ENCODE data around the gene C1QTNF9B. TPM values are rescaled to one million over a fixed set of nuclear protein-coding genes. Genes with fewer than 3 reads are reported as not detected.
"Not testable (repeated sequence)": the region's sequence is repeated elsewhere in the genome, so short reads cannot be mapped to it uniquely, and the experiment has no call there.

The C1QTNF9B gene
- total and polyA plus RNA-seq, 2 of the 8 experiments (the other 6 are each of a cell fraction or from before 2014, with no cell fraction given): 0.11 TPM; not detected in 1

- TF ChIP-seq RFX5 (IDR thresholded peaks at IDR 0.05; ENCODE audit: borderline replicate concordance, low read depth, low read length) (no peak), SP4 (IDR thresholded peaks at IDR 0.05; ENCODE audit: low read length) (no peak), EGR1 (IDR thresholded peaks at IDR 0.05; ENCODE audit: borderline replicate concordance, low read depth, low read length) (no peak)
Measured at GRCh38 chr13:23941211-23941610, 43.9 kb upstream of the C1QTNF9B start (continued).

- H3K4me1 ChIP-seq (replicated peaks in 1 of 4; ENCODE audit: control insufficient read depth in 3 of 4, insufficient read depth in 4 of 4, low read length in 3 of 4); H3K14ac ChIP-seq (ENCODE audit: insufficient read length); H3K79me2 ChIP-seq (ENCODE audit: control insufficient read depth in 1 of 2, insufficient read depth in 2 of 2, low read length in 2 of 2); H2BK12ac ChIP-seq (ENCODE audit: low read depth, low read length); H3K23ac ChIP-seq (ENCODE audit: insufficient read length); POLR2A ChIA-PET (ENCODE audit: partially characterized antibody); H3K36me3 ChIP-seq (ENCODE audit: control insufficient read depth in 2 of 4, insufficient read depth in 4 of 4, low read length in 3 of 4); H4K5ac ChIP-seq (ENCODE audit: insufficient read length, low read depth, low read length); FAIRE-seq; H3K23me2 ChIP-seq (ENCODE audit: low read depth, low read length); H2BK5ac ChIP-seq (ENCODE audit: low read depth, low read length); H3K9ac ChIP-seq (replicated peaks in 1 of 4; ENCODE audit: extremely low read depth in 1 of 4, low read depth in 3 of 4, low read length in 3 of 4); H4K20me1 ChIP-seq (replicated peaks in 1 of 2; ENCODE audit: control insufficient read depth in 1 of 2, insufficient read depth in 2 of 2, low read length in 2 of 2); H3K27me3 ChIP-seq (replicated peaks in 1 of 4; ENCODE audit: control insufficient read depth in 3 of 4, extremely low read depth in 1 of 4, insufficient read depth in 3 of 4, low read length in 3 of 4); H3K79me1 ChIP-seq (ENCODE audit: low read depth, low read length); DNase-seq (ENCODE audit: low read depth in 1 of 2, low spot score in 2 of 2); H2AK5ac ChIP-seq (ENCODE audit: low read depth, low read length); H3K4me2 ChIP-seq (ENCODE audit: insufficient read depth in 1 of 2, low read depth in 2 of 2, low read length in 2 of 2); H2AFZ ChIP-seq (ENCODE audit: low read length); H2BK120ac ChIP-seq (replicated peaks; ENCODE audit: low read depth, low read length); H3K56ac ChIP-seq (replicated peaks; ENCODE audit: insufficient read length, low read depth, low read length); H3K9me3 ChIP-seq (ENCODE audit: insufficient read depth in 2 of 2, low read depth in 1 of 2, low read length in 1 of 2); H2BK20ac ChIP-seq (ENCODE audit: low read length); H4K8ac ChIP-seq (ENCODE audit: extremely low read depth, insufficient read depth, low read length); H2BK15ac ChIP-seq (ENCODE audit: low read length); H3K18ac ChIP-seq (ENCODE audit: extremely low read depth, low read length); H3K4ac ChIP-seq (replicated peaks; ENCODE audit: insufficient read length, low read depth, low read length); H3K27ac ChIP-seq (ENCODE audit: low read depth, low read length); H3K4me3 ChIP-seq (ENCODE audit: extremely low read depth in 1 of 4, insufficient read depth in 2 of 4, low read depth in 3 of 4, low read length in 4 of 4); H4K91ac ChIP-seq (replicated peaks; ENCODE audit: insufficient read length, low read length): not testable (repeated sequence)
- 88% methylated on average over 3 of the region's 3 CpGs; no CpG with 5 or more reads in 1 of the 2 experiments for whole genome bisulfite sequencing, 2 experiments (ENCODE audit: extremely low coverage in 1 of 2, insufficient coverage in 1 of 2, insufficient read length in 1 of 2, insufficient replicate concordance in 2 of 2, low coverage in 1 of 2, low lambda C conversion rate in 2 of 2, missing lambda C conversion rate in 1 of 2)
- CTCF ChIA-PET (ENCODE audit: partially characterized antibody): interaction anchor here (1.5 kb wide), 1 partner anchor 20 kb away, joined by 3 read pairs; no protein-coding TSS in a partner anchor
Measured at GRCh38 chr13:23939666-23940065, 42.4 kb upstream of the C1QTNF9B start.
